NCI-H226 (cell line): ENCODE results near the gene DRC1.
"Not testable (repeated sequence)": the region's sequence is repeated elsewhere in the genome, so short reads cannot be mapped to it uniquely, and the experiment has no call there.

Experiments used
- DNase-seq: peaks from one replicate; pipeline ENCODE4 v3.0.0-alpha.2; 2015

DRC1 gene

GRCh38 chr2:26464390-26465265, 62.9 kb downstream of the DRC1 start:
- DNase-seq = no peak

- DNase-seq = no peak
Observed at GRCh38 chr2:26465266-26465925, 63.7 kb downstream of the DRC1 start.

DNA sequence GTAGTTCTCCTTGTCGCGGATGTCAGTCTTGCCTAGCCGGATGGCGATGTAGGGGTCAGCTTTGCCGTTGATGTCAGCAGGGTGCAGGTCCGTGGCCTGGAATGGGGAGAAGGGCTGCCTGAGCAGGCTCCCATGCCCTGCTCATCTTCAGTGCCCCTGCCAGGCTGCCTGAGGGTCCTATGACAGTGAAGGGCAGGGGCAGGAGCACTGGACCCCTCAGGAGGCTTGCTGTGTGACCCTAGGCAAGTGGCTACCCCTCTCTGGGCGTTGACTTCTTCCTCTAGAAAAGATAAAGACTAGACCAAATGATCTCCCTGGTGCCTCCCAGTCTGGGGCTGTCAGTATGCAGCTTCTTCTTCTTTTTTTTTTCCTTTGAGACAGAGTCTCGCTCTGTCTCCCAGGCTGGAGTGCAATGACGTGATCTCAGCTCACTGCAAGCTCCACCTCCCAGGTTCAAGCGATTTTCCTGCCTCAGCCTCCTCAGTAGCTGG, 64.3 kb downstream of the DRC1 start:
- no peak for DNase-seq

DNA sequence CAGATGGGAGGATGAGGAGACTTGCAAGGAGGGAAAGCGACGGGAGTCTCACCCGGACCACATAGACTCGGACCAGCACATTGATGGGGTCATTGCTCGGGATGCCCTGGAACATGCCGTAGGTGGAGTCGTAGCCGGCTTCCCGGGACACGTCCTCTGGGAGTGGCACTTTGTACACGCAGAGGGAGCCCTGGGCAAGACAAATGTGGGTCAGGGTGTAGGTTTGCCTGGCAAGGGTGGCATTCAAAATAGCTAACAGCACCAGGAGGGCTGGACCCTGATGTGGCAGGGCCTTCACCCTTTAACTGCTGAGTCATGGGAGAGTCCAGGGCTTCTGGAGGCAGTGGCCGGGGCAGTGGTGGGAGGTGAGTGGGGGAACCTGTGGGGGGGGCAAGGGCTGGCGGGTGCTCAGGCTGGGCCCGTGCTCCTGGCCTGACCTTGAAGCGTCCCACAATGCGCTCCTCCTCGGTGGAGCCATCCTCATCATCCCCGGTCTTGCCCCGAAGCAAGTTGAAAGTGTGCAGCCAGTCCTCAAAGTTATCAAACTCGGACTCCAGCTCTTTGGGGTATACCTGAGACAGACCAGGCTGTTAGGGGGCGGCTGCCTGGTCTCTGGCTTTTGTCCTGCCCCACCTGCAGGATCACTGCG, 65.1 kb downstream of the DRC1 start:
- no peak for DNase-seq

DNA sequence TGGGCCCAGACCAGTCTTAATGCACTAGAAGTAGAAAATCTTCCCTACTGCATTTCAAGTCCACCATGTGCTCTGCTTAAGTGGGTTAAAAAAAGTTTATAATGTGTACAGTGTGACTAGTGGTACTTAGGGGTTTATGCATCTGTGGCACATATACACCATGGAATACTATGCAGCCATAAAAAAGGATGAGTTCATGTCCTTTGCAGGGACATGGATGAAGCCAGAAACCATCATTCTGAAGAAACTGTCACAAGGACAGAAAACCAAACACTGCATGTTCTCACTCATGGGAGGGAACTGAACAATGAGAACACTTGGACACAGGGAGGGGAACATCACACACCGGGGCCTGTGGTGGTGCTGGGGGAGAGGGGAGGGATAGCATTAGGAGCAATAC, 66.8 kb downstream of the DRC1 start:
- not testable (repeated sequence) for DNase-seq

GRCh38 chr2:26469092-26469710, 67.5 kb downstream of the DRC1 start:
- DNase-seq = peak; percentile 32

- no peak for DNase-seq
Observed at GRCh38 chr2:26469955-26470354, 68.2 kb downstream of the DRC1 start.

DNA sequence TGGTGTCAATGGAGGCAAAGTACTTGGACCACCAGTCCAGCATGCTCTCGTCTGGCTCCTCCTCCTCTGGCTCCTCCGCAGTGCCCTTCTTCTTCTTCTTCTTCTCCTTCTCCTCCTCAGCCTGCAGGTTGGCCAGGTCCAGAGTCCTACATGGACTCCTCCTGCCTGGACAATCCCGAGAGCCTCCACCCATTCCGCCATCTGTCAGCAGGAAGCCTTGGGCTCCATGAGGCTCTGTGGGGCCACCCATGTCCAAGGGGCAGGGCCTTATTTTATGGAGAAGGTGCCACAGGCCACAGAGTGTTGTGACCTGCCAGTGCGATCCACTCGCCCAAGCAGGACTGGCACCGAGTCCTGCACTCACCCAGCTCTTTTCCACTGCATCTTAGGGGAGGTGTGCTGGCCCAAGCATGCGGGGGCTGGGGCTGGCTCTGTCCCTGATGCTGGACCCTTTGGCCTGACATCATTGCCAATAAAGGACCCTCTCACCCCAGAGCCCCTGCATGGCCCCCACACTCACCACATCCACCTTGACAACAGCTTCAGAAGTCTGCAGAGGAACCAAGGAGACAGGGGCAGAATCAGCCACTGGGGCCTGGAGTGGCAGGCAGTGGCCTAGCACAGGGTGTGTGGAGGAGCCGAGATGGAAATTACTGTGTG, 69.0 kb downstream of the DRC1 start:
- DNase-seq = no peak

- no peak for DNase-seq
Observed at GRCh38 chr2:26471289-26471688, 69.6 kb downstream of the DRC1 start.

GRCh38 chr2:26471766-26472706, 70.3 kb downstream of the DRC1 start:
- no peak for DNase-seq

GRCh38 chr2:26472821-26473655, 71.3 kb downstream of the DRC1 start:
- DNase-seq = no peak

- no peak for DNase-seq
Observed at GRCh38 chr2:26473796-26474195, 72.1 kb downstream of the DRC1 start.

GRCh38 chr2:26474261-26474785, 72.6 kb downstream of the DRC1 start:
- DNase-seq = no peak

DNA sequence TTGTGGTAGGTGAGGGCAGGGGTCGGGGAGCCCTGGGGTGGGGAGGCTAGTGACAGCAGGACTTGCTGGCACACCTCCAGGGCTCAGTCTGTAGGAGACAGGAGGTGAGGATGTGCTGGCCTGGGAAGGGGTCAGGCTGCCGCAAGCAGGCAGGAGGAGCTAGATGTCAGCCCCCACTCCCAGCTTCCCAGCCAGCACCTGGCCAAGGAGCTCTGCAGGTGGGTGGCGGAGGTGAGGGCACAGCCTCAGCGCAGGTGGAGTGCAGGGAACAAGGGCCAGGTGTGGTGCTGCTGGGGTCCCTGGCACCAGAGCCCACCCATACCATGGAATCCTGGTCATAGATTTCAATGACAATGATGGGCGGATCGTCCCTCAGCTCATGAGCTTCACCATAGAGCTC, 73.3 kb downstream of the DRC1 start:
- no peak for DNase-seq

DNA sequence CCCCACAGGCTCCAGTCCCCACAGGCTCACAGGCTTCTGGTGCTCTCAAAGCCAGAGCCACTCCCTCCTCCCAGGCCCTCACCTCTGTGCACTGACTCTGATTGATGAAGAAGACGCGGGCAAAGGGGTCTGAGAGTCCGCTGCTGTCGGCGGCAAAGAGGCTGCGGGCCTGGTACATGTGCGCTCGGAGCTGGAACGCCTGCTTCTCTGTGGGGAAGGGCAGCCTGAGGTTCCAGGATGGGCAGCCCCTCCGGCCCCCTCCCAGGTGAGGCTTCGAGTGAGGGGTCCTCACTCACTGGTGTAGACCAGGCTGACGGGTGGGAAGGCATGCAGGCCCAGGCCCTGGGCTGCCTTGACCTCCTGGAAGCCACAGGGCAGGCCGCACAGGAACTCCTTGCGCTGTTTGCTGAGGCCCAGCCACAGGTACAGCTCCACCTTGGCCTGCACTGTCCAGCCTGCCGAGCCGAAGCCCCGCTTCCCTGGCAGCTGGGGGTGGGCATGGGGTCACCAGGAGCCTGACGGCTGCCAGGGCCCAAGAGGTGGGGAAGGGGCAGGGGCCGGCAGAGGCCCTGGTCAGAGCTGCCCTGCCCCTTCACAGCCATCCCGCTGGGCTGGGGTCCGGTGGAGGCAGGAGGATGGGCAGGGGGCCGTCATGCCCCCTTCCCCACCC, 74.2 kb downstream of the DRC1 start:
- no peak for DNase-seq

DNA sequence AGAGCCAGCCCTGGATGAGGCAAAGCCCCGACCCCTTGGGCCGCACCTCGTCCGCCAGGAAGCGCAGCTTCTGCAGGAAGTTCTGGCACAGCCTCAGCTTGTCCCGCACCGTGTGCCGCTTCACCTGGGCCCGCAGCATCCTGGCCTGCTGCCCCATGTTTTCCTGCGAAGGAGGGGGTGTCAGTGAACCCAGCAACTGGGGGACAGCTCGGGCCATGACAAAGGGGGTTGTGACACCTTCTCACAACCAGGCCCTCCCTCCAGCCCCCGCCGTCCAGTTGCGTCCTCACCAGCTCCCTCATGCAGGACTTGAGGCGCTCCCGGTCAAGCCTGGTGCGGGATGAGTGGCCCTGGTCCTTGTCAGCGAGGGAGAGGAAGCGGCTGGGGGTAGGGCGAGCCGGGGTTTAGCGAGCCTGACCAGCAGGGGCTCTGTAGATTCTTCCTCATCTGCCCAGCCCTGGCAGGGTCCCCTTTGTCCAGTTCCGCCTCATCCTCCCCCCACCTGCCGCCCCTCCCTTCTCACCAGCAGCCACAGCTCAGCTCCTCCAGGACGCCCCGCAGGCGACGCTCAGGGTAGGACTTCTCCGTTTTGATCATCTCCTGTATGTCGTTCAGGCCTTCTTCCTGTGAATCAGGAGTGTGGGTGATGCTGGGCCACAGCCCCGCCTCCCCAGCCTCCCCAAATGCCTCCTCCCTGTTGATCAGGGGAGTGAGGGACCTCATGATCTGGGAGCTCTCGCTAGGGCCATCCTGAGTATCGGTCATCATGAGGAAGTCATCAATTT, 75.6 kb downstream of the DRC1 start:
- no peak for DNase-seq

GRCh38 chr2:26477911-26478253, 76.2 kb downstream of the DRC1 start, which contains the start of gene OTOF:
OTOF (minus strand) TSS chr2:26478124.
- peak; percentile 67 for DNase-seq

GRCh38 chr2:26478366-26478765, 76.6 kb downstream of the DRC1 start:
- no peak for DNase-seq
